GM18520 (cell line): ENCODE measurements around the gene GVQW3.
"Not testable (repeated sequence)": the region's sequence is repeated elsewhere in the genome, so short reads cannot be mapped to it uniquely, and the experiment has no call there.

Experiments
- ATAC-seq: cut with Tn5 transposase; IDR thresholded peaks from one replicate; pipeline ENCODE4 v1.9.1; 2021; ENCODE audit not compliant: unreplicated experiment

The GVQW3 gene

GRCh38 chr11:76385903-76386302 is 4.8 kb downstream of the GVQW3 start:
- no peak for ATAC-seq

- ATAC-seq: no peak
These were observed 7.3 kb downstream of the GVQW3 start for GRCh38 chr11:76388408-76388807.

GRCh38 chr11:76391021-76391420 is 9.9 kb downstream of the GVQW3 start:
- ATAC-seq: no peak

- no peak for ATAC-seq
These were observed 10.8 kb downstream of the GVQW3 start for GRCh38 chr11:76391811-76392475.

- ATAC-seq: no peak
These were observed 11.7 kb downstream of the GVQW3 start for GRCh38 chr11:76392870-76393269.

- ATAC-seq: no peak
These were observed 13.3 kb downstream of the GVQW3 start for GRCh38 chr11:76394411-76394810.

GRCh38 chr11:76395296-76395695 is 14.2 kb downstream of the GVQW3 start:
- no peak for ATAC-seq

- ATAC-seq: peak; percentile 61
These were observed 16.3 kb downstream of the GVQW3 start for GRCh38 chr11:76397383-76397782.

GRCh38 chr11:76400967-76401366 is 19.8 kb downstream of the GVQW3 start:
- no peak for ATAC-seq

- not testable (repeated sequence) for ATAC-seq
These were observed 20.4 kb downstream of the GVQW3 start for GRCh38 chr11:76401484-76401883.

- ATAC-seq: no peak
These were observed 25.2 kb downstream of the GVQW3 start for GRCh38 chr11:76406359-76406758.

- ATAC-seq: no peak
These were observed 27.2 kb downstream of the GVQW3 start for GRCh38 chr11:76408171-76408965.

- ATAC-seq: no peak
These were observed 29.8 kb downstream of the GVQW3 start for GRCh38 chr11:76410851-76411357.

- ATAC-seq: no peak
These were observed 34.0 kb downstream of the GVQW3 start for GRCh38 chr11:76415073-76415472.

GRCh38 chr11:76419896-76420295 is 38.8 kb downstream of the GVQW3 start:
- ATAC-seq: no peak

- ATAC-seq: peak; percentile 74
These were observed 43.3 kb downstream of the GVQW3 start for GRCh38 chr11:76424379-76424778.

GRCh38 chr11:76424891-76425290 is 43.8 kb downstream of the GVQW3 start:
- peak; percentile 33 for ATAC-seq

- no peak for ATAC-seq
These were observed 45.5 kb downstream of the GVQW3 start for GRCh38 chr11:76426660-76427059.

GRCh38 chr11:76436020-76436419 is 54.9 kb downstream of the GVQW3 start:
- ATAC-seq: no peak

- ATAC-seq: no peak
These were observed 62.3 kb downstream of the GVQW3 start for GRCh38 chr11:76443268-76443980.

GRCh38 chr11:76444065-76444383 is 62.9 kb downstream of the GVQW3 start:
- no peak for ATAC-seq
